Nucleus accumbens (tissue), 56 donors: ENCODE measurements around the gene COL23A1.

Experiments
- DNase-seq, 56 donors: peaks; one replicate each; lab custom pipeline; 2025; lab: John Stamatoyannopoulos, UW

COL23A1 gene

GRCh38 chr5:178298283-178298807 lies 291.8 kb downstream of the COL23A1 start:
- DNase-seq = no peak

GRCh38 chr5:178297751-178298150 lies 292.4 kb downstream of the COL23A1 start:
- DNase-seq = no peak

- no peak for DNase-seq
Measured at GRCh38 chr5:178296066-178296465, 294.1 kb downstream of the COL23A1 start.

- DNase-seq = no peak
Measured at GRCh38 chr5:178295589-178295988, 294.6 kb downstream of the COL23A1 start.

- no peak for DNase-seq
Measured at GRCh38 chr5:178293815-178294214, 296.4 kb downstream of the COL23A1 start.

- DNase-seq = no peak
Measured at GRCh38 chr5:178293400-178293799, 296.8 kb downstream of the COL23A1 start.

GRCh38 chr5:178292826-178293205 lies 297.4 kb downstream of the COL23A1 start:
- DNase-seq = no peak

GRCh38 chr5:178291969-178292825 lies 298.0 kb downstream of the COL23A1 start:
- no peak for DNase-seq

GRCh38 chr5:178291161-178291561 lies 299.0 kb downstream of the COL23A1 start:
- DNase-seq = no peak

GRCh38 chr5:178290376-178290775 lies 299.8 kb downstream of the COL23A1 start:
- DNase-seq = no peak

GRCh38 chr5:178289438-178289837 lies 300.8 kb downstream of the COL23A1 start:
- DNase-seq = no peak

- peak in 3 of 56 donors; percentile 9 to 19 (median 10) for DNase-seq
Measured at GRCh38 chr5:178288401-178289368, 301.5 kb downstream of the COL23A1 start.

GRCh38 chr5:178287791-178288105 lies 302.4 kb downstream of the COL23A1 start:
- no peak for DNase-seq

GRCh38 chr5:178287091-178287790 lies 303.0 kb downstream of the COL23A1 start:
- DNase-seq = no peak

- DNase-seq = no peak
Measured at GRCh38 chr5:178286226-178287090, 303.7 kb downstream of the COL23A1 start.

GRCh38 chr5:178285399-178286225 lies 304.6 kb downstream of the COL23A1 start:
- DNase-seq = no peak

- DNase-seq = no peak
Measured at GRCh38 chr5:178284996-178285395, 305.2 kb downstream of the COL23A1 start.

GRCh38 chr5:178284093-178284675 lies 306.0 kb downstream of the COL23A1 start:
- DNase-seq = no peak
